CD14-positive monocyte (primary cell): ENCODE data around the gene HVCN1. TPM values are rescaled to one million over a fixed set of nuclear protein-coding genes. Genes with fewer than 3 reads are reported as not detected.

Experiments used
- DNase-seq, 3 donors: peaks; one replicate each; pipeline ENCODE4 v3.0.0-alpha.2; 2011 to 2022
- H2AFZ ChIP-seq: 2 replicates; pipeline ENCODE4 v1.6.0; 2012; ENCODE audit warnings: mild to moderate bottlenecking, low read depth, low read length, inconsistent platforms; ENCODE audit not compliant: insufficient read depth, poor library complexity, severe bottlenecking
- H3K27ac ChIP-seq, 2 donors: 1 replicate in 1 of 2; 2 replicates in 1 of 2; pipeline ENCODE4 v1.5.1; 2012 to 2013; ENCODE audit warnings: low read length in 2 of 2, control low read depth in 1 of 2, inconsistent platforms in 1 of 2, low read depth in 1 of 2, mild to moderate bottlenecking in 1 of 2
- H3K27me3 ChIP-seq, 2 donors: one replicate each; pipeline versions ENCODE4 v1.6.0 to v1.6.1; 2011 to 2013; ENCODE audit warnings: low read length in 2 of 2; ENCODE audit not compliant: control insufficient read depth in 2 of 2, insufficient read depth in 2 of 2
- H3K36me3 ChIP-seq, 2 donors: replicated peaks in 1 of 2; 1 replicate in 1 of 2; 2 replicates in 1 of 2; pipeline versions ENCODE4 v1.5.1 to v1.6.1; 2012 to 2013; ENCODE audit warnings: low read length in 2 of 2, control low read depth in 1 of 2, inconsistent platforms in 1 of 2, mild to moderate bottlenecking in 1 of 2; ENCODE audit not compliant: insufficient read depth in 2 of 2, control insufficient read depth in 1 of 2
- H3K4me1 ChIP-seq, 2 donors: 1 replicate in 1 of 2; 2 replicates in 1 of 2; pipeline versions ENCODE4 v1.5.1 to v1.6.1; 2012 to 2013; ENCODE audit warnings: low read length in 2 of 2, control low read depth in 1 of 2, inconsistent platforms in 1 of 2, mild to moderate bottlenecking in 1 of 2, moderate library complexity in 1 of 2; ENCODE audit not compliant: insufficient read depth in 2 of 2, control insufficient read depth in 1 of 2
- H3K4me2 ChIP-seq: replicated peaks from 2 replicates; pipeline ENCODE3; 2012; ENCODE audit warnings: low read length, moderate library complexity, mild to moderate bottlenecking; ENCODE audit not compliant: poor library complexity, severe bottlenecking; ENCODE audit errors: extremely low read depth
- H3K4me3 ChIP-seq, 3 experiments: fragments of 200-600 bp in 1 of 3; sonication (generic) in 1 of 3; replicated peaks in 1 of 3; 1 replicate in 2 of 3; 2 replicates in 1 of 3; pipeline ENCODE4 v1.5.1; 2011 to 2013; ENCODE audit warnings: low read length in 3 of 3, mild to moderate bottlenecking in 3 of 3, control low read depth in 2 of 3, low read depth in 2 of 3, inconsistent platforms in 1 of 3, moderate library complexity in 1 of 3
- H3K79me2 ChIP-seq: 2 replicates; pipeline ENCODE4 v1.6.0; 2012; ENCODE audit warnings: mild to moderate bottlenecking, control low read depth, inconsistent platforms, low read length, moderate library complexity; ENCODE audit not compliant: insufficient read depth
- H3K9ac ChIP-seq: 2 replicates; pipeline ENCODE4 v1.6.0; 2017; ENCODE audit warnings: low read length, mild to moderate bottlenecking; ENCODE audit not compliant: insufficient read depth, poor library complexity, severe bottlenecking
- H3K9me3 ChIP-seq, 2 donors: replicated peaks in 1 of 2; 1 replicate in 1 of 2; 2 replicates in 1 of 2; pipeline versions ENCODE4 v1.5.1 to v1.6.1; 2012 to 2013; ENCODE audit warnings: low read length in 2 of 2, control low read depth in 1 of 2; ENCODE audit not compliant: control insufficient read depth in 1 of 2, insufficient read depth in 1 of 2
- H4K20me1 ChIP-seq: 2 replicates; pipeline ENCODE4 v1.6.0; 2012; ENCODE audit warnings: mild to moderate bottlenecking, low read length, control low read depth, moderate library complexity; ENCODE audit not compliant: insufficient read depth
- H3K27ac Mint-ChIP-seq, 7 donors: one replicate each; pipeline ENCODE4 v1.8.0; 2020; ENCODE audit warnings: mild to moderate bottlenecking in 7 of 7, mixed read lengths in 7 of 7, moderate library complexity in 6 of 7, inconsistent platforms in 2 of 7
- H3K27me3 Mint-ChIP-seq, 3 donors: one replicate each; pipeline ENCODE4 v1.8.0; 2021 to 2022; ENCODE audit warnings: low read depth in 3 of 3, mild to moderate bottlenecking in 3 of 3, mixed read lengths in 3 of 3, moderate library complexity in 3 of 3, inconsistent platforms in 1 of 3
- H3K36me3 Mint-ChIP-seq, 2 donors: one replicate each; pipeline ENCODE4 v1.8.0; 2020; ENCODE audit warnings: mixed read lengths in 2 of 2, inconsistent platforms in 1 of 2, mild to moderate bottlenecking in 1 of 2
- H3K4me1 Mint-ChIP-seq: one replicate; pipeline ENCODE4 v1.8.0; 2020; ENCODE audit warnings: mild to moderate bottlenecking, mixed read lengths
- H3K4me3 Mint-ChIP-seq, 2 donors: one replicate each; pipeline ENCODE4 v1.8.0; 2020; ENCODE audit warnings: mild to moderate bottlenecking in 2 of 2, mixed read lengths in 2 of 2, moderate library complexity in 1 of 2
- H3K9me3 Mint-ChIP-seq, 7 donors: one replicate each; pipeline ENCODE4 v1.8.0; 2020 to 2022; ENCODE audit warnings: mixed read lengths in 7 of 7, mild to moderate bottlenecking in 6 of 7, moderate library complexity in 6 of 7, inconsistent platforms in 2 of 7
- WGBS: methylation state at CpG from one replicate; pipeline ENCODE4 v1.1.5; 2013; ENCODE audit warnings: missing lambda C conversion rate; ENCODE audit not compliant: insufficient coverage; 5-methylcytosine and 5-hydroxymethylcytosine counted together
- intact Hi-C, 2 donors: fragments of 100-400 bp; cut with micrococcal nuclease; formaldehyde crosslinking; loops; one replicate each; pipeline versions ENCODE4 v1.15.0 to v1.15.1; 2023
- polyA plus RNA-seq, 3 donors: library from polyadenylated mRNA; depleted of rRNA in 1 of 3; unstranded in 2 of 3; stranded (reverse) in 1 of 3; fragments of 300-500 nt in 2 of 3; fragments of >200 nt in 1 of 3; fragmentation: Illumina TruSeq in 2 of 3; gene quantifications; 1 replicate in 2 of 3; 2 replicates in 1 of 3; pipeline ENCODE4 v1.2.3, GENCODE V29; 2012 to 2021
- TF ChIP-seq, protein P1 (sequence below): fragments of 200-600 bp; IDR thresholded peaks from one replicate; pipeline ENCODE4 v1.8.0; 2022; ENCODE audit warnings: antibody characterized with exemption, mild to moderate bottlenecking

HVCN1 gene
- polyA plus RNA-seq, 3 donors, result 119 to 167 (median 121) TPM

DNA sequence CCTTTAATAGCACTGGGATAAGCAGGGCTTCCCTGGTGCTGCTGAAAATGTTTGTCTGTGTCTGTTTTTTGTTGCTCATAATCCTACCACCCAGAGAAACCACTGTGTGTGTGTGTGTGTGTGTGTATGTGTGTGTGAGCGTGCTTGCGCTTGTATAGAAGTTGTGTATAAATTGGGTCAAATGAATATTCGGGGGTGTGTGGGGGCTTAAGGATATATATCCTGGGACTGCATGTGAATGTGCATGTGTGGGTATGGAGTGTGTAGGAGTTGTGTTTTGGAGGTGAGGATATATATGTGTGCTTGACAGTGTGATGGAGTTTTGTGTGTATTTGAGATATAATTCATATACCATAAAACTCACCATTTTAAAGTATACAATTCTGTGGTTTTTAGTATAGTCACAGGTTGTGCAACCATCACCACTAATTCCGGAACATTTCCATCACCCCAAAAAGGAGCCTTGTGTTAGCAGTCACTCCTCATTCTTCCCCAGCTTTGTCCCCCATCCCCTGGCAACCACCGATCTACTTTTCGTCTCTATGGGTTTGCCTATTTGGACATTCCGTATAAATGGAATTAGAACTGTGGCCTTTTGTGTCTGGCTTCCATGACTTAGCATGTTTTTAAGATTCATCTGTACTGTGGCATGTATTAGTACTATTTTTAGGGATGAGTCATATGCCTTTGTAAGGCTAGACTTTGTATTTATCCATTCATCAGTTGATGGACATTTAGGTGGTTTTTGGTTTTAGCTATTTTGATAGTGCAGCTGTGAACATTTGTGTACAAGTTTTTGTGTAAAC lies 49.4 kb downstream of the HVCN1 start:
- peak overlapping the region in 1 of 2 donors; percentile 63 for H3K27ac ChIP-seq
- H3K4me2 ChIP-seq, result peak overlapping the region; percentile 45
- 96% methylated on average over 3 of the region's 7 CpGs for WGBS
- peak overlapping the region in 1 of 3 experiments; percentile 20 for H3K4me3 ChIP-seq
- TF ChIP-seq, protein P1, sequence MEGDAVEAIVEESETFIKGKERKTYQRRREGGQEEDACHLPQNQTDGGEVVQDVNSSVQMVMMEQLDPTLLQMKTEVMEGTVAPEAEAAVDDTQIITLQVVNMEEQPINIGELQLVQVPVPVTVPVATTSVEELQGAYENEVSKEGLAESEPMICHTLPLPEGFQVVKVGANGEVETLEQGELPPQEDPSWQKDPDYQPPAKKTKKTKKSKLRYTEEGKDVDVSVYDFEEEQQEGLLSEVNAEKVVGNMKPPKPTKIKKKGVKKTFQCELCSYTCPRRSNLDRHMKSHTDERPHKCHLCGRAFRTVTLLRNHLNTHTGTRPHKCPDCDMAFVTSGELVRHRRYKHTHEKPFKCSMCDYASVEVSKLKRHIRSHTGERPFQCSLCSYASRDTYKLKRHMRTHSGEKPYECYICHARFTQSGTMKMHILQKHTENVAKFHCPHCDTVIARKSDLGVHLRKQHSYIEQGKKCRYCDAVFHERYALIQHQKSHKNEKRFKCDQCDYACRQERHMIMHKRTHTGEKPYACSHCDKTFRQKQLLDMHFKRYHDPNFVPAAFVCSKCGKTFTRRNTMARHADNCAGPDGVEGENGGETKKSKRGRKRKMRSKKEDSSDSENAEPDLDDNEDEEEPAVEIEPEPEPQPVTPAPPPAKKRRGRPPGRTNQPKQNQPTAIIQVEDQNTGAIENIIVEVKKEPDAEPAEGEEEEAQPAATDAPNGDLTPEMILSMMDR, result no peak
- intact Hi-C loops, result no loop called here
- Mint-ChIP-seq H3K27ac (peak overlapping the region; percentile 36 to 90 (median 76)), H3K9me3 (peaks cover 0 to 4% (median 0%) of the 10 kb centered on the region in 7 donors), H3K4me1 (peaks cover 56% of the 10 kb centered on the region), H3K4me3 (peak overlapping the region; percentile 53 to 59), H3K36me3 (peaks cover under 1 to 2% of the 10 kb centered on the region in 2 donors), H3K27me3 (peaks cover 0 to 7% (median 4%) of the 10 kb centered on the region in 3 donors)
- H3K9ac ChIP-seq, result no peak overlapping the region
- DNase-seq, result peak; percentile 43 to 64 (median 61)
- peak overlapping the region; percentile 15 for H2AFZ ChIP-seq
- H3K79me2 ChIP-seq, result no peaks in the 10 kb centered on the region
- peaks cover 27 to 43% of the 10 kb centered on the region in 2 donors for H3K4me1 ChIP-seq
- no peaks in the 10 kb centered on the region for H4K20me1 ChIP-seq
- H3K9me3 ChIP-seq, result no peaks in the 10 kb centered on the region
- H3K36me3 ChIP-seq, result no peaks in the 10 kb centered on the region
- no peaks in the 10 kb centered on the region for H3K27me3 ChIP-seq

DNA sequence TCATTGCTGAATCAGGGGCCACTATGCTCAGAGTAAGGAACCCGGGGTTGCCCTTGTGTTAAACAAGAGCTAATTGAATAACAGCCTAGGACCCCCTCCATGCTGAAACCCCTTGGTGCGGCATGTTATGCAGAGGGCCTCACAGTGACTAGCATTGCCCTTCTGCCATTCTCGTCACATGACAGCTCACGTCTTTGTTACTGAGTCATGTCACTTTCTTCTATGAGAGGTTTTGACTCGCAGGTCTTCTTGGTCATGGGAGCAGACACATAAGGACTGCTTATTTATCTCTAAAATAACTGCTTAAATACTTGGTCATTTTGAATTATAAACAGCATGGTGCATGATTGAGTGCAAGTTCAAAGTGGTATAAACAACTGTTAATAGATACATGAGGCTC lies 50.1 kb downstream of the HVCN1 start:
- no peak overlapping the region for H3K4me3 ChIP-seq
- no peaks in the 10 kb centered on the region for H3K27me3 ChIP-seq
- no peaks in the 10 kb centered on the region for H3K79me2 ChIP-seq
- H3K9ac ChIP-seq, result no peak overlapping the region
- H3K9me3 ChIP-seq, result no peaks in the 10 kb centered on the region
- H3K36me3 ChIP-seq, result no peaks in the 10 kb centered on the region
- WGBS, result 75% methylated on average over 2 of the region's 5 CpGs
- intact Hi-C loops, result no loop called here
- no peak overlapping the region for H2AFZ ChIP-seq
- no peak overlapping the region for H3K4me2 ChIP-seq
- no peaks in the 10 kb centered on the region for H4K20me1 ChIP-seq
- peaks cover 27 to 39% of the 10 kb centered on the region in 2 donors for H3K4me1 ChIP-seq
- TF ChIP-seq, protein P1, result no peak
- no peak overlapping the region for H3K4me3 Mint-ChIP-seq
- no peaks in the 10 kb centered on the region for H3K36me3 Mint-ChIP-seq
- peaks cover 0 to 4% (median 0%) of the 10 kb centered on the region in 7 donors for H3K9me3 Mint-ChIP-seq
- peaks cover 52% of the 10 kb centered on the region for H3K4me1 Mint-ChIP-seq
- H3K27me3 Mint-ChIP-seq, result peaks cover 0 to 7% (median 4%) of the 10 kb centered on the region in 3 donors
- no peak overlapping the region for H3K27ac ChIP-seq
- H3K27ac Mint-ChIP-seq, result peak overlapping the region in 1 of 7 donors; percentile 68
- peak; percentile 29 to 76 (median 48) for DNase-seq
